Stimulated activated CD8-positive, alpha-beta memory T cell treated with anti-CD3 and anti-CD28 coated beads, Interleukin-12 subunit alpha, Interleukin-12 subunit beta, amount 100 ng/mL, for 24 hours (primary cell): Measurements from ENCODE around the gene CMKLR1.

ENCODE experiments used
- DNase-seq: peaks from one replicate; pipeline ENCODE4 v3.0.0-alpha.2; 2020; ENCODE audit errors: extremely low read depth

The CMKLR1 gene

GRCh38 chr12:108301346-108301745 lies 37.8 kb downstream of the CMKLR1 start:
- DNase-seq, result no peak

- DNase-seq, result no peak
These were observed 39.0 kb downstream of the CMKLR1 start for GRCh38 chr12:108299980-108300696.

GRCh38 chr12:108299516-108299915 lies 39.6 kb downstream of the CMKLR1 start:
- DNase-seq, result no peak

- DNase-seq, result no peak
These were observed 40.3 kb downstream of the CMKLR1 start for GRCh38 chr12:108298761-108299275.

- no peak for DNase-seq
These were observed 41.0 kb downstream of the CMKLR1 start for GRCh38 chr12:108297895-108298760.

- DNase-seq, result no peak
These were observed 41.7 kb downstream of the CMKLR1 start for GRCh38 chr12:108297424-108297823.

GRCh38 chr12:108296945-108297344 lies 42.2 kb downstream of the CMKLR1 start:
- no peak for DNase-seq

GRCh38 chr12:108295641-108296040 lies 43.5 kb downstream of the CMKLR1 start:
- no peak for DNase-seq

- no peak for DNase-seq
These were observed 49.6 kb downstream of the CMKLR1 start for GRCh38 chr12:108289350-108290161.

- DNase-seq, result no peak
These were observed 51.9 kb downstream of the CMKLR1 start for GRCh38 chr12:108287227-108287626.

GRCh38 chr12:108285016-108285415 lies 54.1 kb downstream of the CMKLR1 start:
- no peak for DNase-seq

- no peak for DNase-seq
These were observed 54.9 kb downstream of the CMKLR1 start for GRCh38 chr12:108284163-108284562.

GRCh38 chr12:108282676-108283075 lies 56.4 kb downstream of the CMKLR1 start:
- DNase-seq, result no peak

GRCh38 chr12:108282160-108282559 lies 57.0 kb downstream of the CMKLR1 start:
- DNase-seq, result no peak

- no peak for DNase-seq
These were observed 61.5 kb downstream of the CMKLR1 start for GRCh38 chr12:108277613-108278012.

GRCh38 chr12:108273217-108273616 lies 65.9 kb downstream of the CMKLR1 start:
- DNase-seq, result no peak

- DNase-seq, result no peak
These were observed 66.9 kb downstream of the CMKLR1 start for GRCh38 chr12:108271951-108272872.

GRCh38 chr12:108270849-108271143 lies 68.3 kb downstream of the CMKLR1 start:
- no peak for DNase-seq

GRCh38 chr12:108270035-108270848 lies 68.9 kb downstream of the CMKLR1 start:
- DNase-seq, result no peak

GRCh38 chr12:108269224-108269623 lies 69.9 kb downstream of the CMKLR1 start:
- DNase-seq, result no peak
